Activated CD8-positive, alpha-beta T cell treated with anti-CD3 and anti-CD28 coated beads for 36 hours (primary cell): ENCODE data around the gene ASB1. TPM values are rescaled to one million over a fixed set of nuclear protein-coding genes. Genes with fewer than 3 reads are reported as not detected.
A peak's percentile ranks its signal among the peaks of the same experiment; 100 is the strongest.

Source experiments
- ATAC-seq: fragments of 200-7000 bp; cut with Tn5 transposase; one replicate; pipeline ENCODE4 v1.10.0; 2021; ENCODE audit warnings: mild to moderate bottlenecking, moderate library complexity
- CTCF ChIA-PET: fragments of 350-600 bp; sonication (Branson Sonifier 250); formaldehyde crosslinking; loops from one replicate; lab custom pipeline; 2021; ENCODE audit warnings: antibody characterized with exemption; lab: Charles Lee
- POLR2A ChIA-PET: fragments of 350-600 bp; sonication (Branson Sonifier 250); formaldehyde crosslinking; loops from one replicate; lab custom pipeline; 2021; ENCODE audit warnings: antibody characterized with exemption; lab: Charles Lee
- DNase-seq: peaks from one replicate; pipeline ENCODE4 v3.0.0-alpha.2; 2020
- H3K27ac Mint-ChIP-seq: one replicate; pipeline ENCODE4 v1.8.0; 2021; ENCODE audit warnings: mild to moderate bottlenecking, mixed read lengths
- H3K27me3 Mint-ChIP-seq: one replicate; pipeline ENCODE4 v1.8.0; 2021; ENCODE audit warnings: mixed read lengths
- H3K36me3 Mint-ChIP-seq: one replicate; pipeline ENCODE4 v1.8.0; 2021; ENCODE audit warnings: low read depth, mixed read lengths
- H3K4me1 Mint-ChIP-seq: one replicate; pipeline ENCODE4 v1.8.0; 2021; ENCODE audit warnings: low read depth, mixed read lengths
- H3K4me3 Mint-ChIP-seq: one replicate; pipeline ENCODE4 v1.8.0; 2021; ENCODE audit warnings: mild to moderate bottlenecking, moderate library complexity, mixed read lengths
- H3K9me3 Mint-ChIP-seq: one replicate; pipeline ENCODE4 v1.8.0; 2021; ENCODE audit warnings: mixed read lengths
- intact Hi-C: fragments of 100-400 bp; cut with micrococcal nuclease; formaldehyde crosslinking; loops from one replicate; pipeline ENCODE4 v1.10.0; 2022
- total RNA-seq, 2 experiments: library from RNA; stranded (reverse); gene quantifications; one replicate each; pipeline ENCODE4 v1.2.3, GENCODE V29; 2021
- TF ChIP-seq, protein P1 (sequence below): fragments of 200-600 bp; IDR thresholded peaks from one replicate; pipeline ENCODE4 v1.8.0; 2022; ENCODE audit warnings: antibody characterized with exemption, mild to moderate bottlenecking

The ASB1 gene
- total RNA-seq, 2 experiments from 2014 or later, result 39.8 to 48.1 TPM

- peak; percentile 2 for ATAC-seq
- intact Hi-C loops, result loop anchor here (10.0 kb wide), 1 partner anchor 53 kb away; no protein-coding TSS in a partner anchor
- Mint-ChIP-seq H3K36me3 (peaks cover 33% of the 10 kb centered on the region), H3K4me3 (peak overlapping the region; percentile 88), H3K27ac (peak overlapping the region; percentile 92), H3K4me1 (peaks cover 45% of the 10 kb centered on the region), H3K27me3 (no peaks in the 10 kb centered on the region), H3K9me3 (peaks cover 5% of the 10 kb centered on the region)
- TF ChIP-seq, protein P1, sequence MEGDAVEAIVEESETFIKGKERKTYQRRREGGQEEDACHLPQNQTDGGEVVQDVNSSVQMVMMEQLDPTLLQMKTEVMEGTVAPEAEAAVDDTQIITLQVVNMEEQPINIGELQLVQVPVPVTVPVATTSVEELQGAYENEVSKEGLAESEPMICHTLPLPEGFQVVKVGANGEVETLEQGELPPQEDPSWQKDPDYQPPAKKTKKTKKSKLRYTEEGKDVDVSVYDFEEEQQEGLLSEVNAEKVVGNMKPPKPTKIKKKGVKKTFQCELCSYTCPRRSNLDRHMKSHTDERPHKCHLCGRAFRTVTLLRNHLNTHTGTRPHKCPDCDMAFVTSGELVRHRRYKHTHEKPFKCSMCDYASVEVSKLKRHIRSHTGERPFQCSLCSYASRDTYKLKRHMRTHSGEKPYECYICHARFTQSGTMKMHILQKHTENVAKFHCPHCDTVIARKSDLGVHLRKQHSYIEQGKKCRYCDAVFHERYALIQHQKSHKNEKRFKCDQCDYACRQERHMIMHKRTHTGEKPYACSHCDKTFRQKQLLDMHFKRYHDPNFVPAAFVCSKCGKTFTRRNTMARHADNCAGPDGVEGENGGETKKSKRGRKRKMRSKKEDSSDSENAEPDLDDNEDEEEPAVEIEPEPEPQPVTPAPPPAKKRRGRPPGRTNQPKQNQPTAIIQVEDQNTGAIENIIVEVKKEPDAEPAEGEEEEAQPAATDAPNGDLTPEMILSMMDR, result no peak
- no peak for DNase-seq
- ChIA-PET POLR2A (interaction anchor here (0.8 to 2.6 kb wide), 3 partner anchors 11 to 139 kb away, joined by 3 to 19 read pairs (median 3); partner anchors contain the start of gene PER2), CTCF (interaction anchor here (0.6 to 2.3 kb wide), 5 partner anchors 9 to 165 kb away, joined by 3 to 7 read pairs (median 3); no protein-coding TSS in a partner anchor)
Observed at GRCh38 chr2:238427435-238428162, 872 bp downstream of the ASB1 start.

GRCh38 chr2:238428866-238429265 lies 2.1 kb downstream of the ASB1 start:
- Mint-ChIP-seq H3K4me3 (peak overlapping the region; percentile 88), H3K27me3 (no peaks in the 10 kb centered on the region), H3K27ac (peak overlapping the region; percentile 59)

GRCh38 chr2:238430781-238431180 lies 4.1 kb downstream of the ASB1 start:
- Mint-ChIP-seq H3K4me1 (peaks cover 52% of the 10 kb centered on the region), H3K36me3 (peaks cover 46% of the 10 kb centered on the region), H3K9me3 (peaks cover 5% of the 10 kb centered on the region), H3K27ac (peak overlapping the region; percentile 10), H3K27me3 (no peaks in the 10 kb centered on the region), H3K4me3 (no peak overlapping the region)
- intact Hi-C loops, result no loop called here
- DNase-seq (no peak), ATAC-seq (no peak)
- TF ChIP-seq, protein P1, result no peak
- CTCF ChIA-PET, result interaction anchor here (1.4 to 2.2 kb wide), 2 partner anchors 9 to 60 kb away, joined by 3 to 14 read pairs; no protein-coding TSS in a partner anchor
- POLR2A ChIA-PET, result interaction anchor here (0.5 to 1.8 kb wide), 3 partner anchors 9 to 401 kb away, joined by 3 to 6 read pairs (median 3); no protein-coding TSS in a partner anchor

More at GRCh38 chr2:238428866-238429265, 2.1 kb downstream of the ASB1 start:
- CTCF ChIA-PET, result interaction anchor here (1.3 to 2.3 kb wide), 2 partner anchors 8 to 19 kb away, joined by 3 to 7 read pairs; no protein-coding TSS in a partner anchor
- POLR2A ChIA-PET, result interaction anchor here (0.7 to 2.6 kb wide), 3 partner anchors 10 to 19 kb away, joined by 3 to 19 read pairs (median 4); no protein-coding TSS in a partner anchor
- TF ChIP-seq, protein P1, result no peak
- intact Hi-C loops, result loop anchor here (10.0 kb wide), 1 partner anchor 54 kb away; no protein-coding TSS in a partner anchor
- Mint-ChIP-seq H3K4me1 (peaks cover 47% of the 10 kb centered on the region), H3K9me3 (peaks cover 5% of the 10 kb centered on the region), H3K36me3 (peaks cover 39% of the 10 kb centered on the region)
- no peak for DNase-seq
- no peak for ATAC-seq

DNA sequence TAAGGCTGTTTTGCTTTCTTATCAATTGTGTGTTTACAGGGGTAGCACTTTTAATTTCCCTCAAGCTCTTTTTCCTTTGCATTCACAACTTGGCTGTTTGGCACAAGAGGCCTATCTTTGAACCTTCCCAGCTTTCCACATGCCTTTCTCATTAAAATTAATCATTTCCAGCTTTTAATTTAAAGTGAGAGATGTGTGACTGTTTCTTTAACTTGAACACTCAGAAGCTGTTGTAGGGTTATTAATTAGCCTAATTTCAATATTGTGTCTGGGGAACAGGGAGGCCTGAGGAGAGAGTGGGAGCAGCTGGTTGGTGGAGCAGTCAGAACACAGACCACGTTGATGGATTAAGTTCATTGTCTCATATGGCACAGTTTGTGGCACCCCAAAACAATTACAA lies 4.7 kb downstream of the ASB1 start:
- H3K9me3 Mint-ChIP-seq, result peaks cover 5% of the 10 kb centered on the region
- H3K4me3 Mint-ChIP-seq, result no peak overlapping the region
- ChIA-PET CTCF (interaction anchor here (0.6 to 2.2 kb wide), 3 partner anchors 9 to 60 kb away, joined by 3 to 14 read pairs (median 3); no protein-coding TSS in a partner anchor), POLR2A (interaction anchor here (0.5 to 1.8 kb wide), 3 partner anchors 8 to 401 kb away, joined by 3 to 6 read pairs (median 3); no protein-coding TSS in a partner anchor)
- H3K27ac Mint-ChIP-seq, result peak overlapping the region; percentile 70
- H3K27me3 Mint-ChIP-seq, result no peaks in the 10 kb centered on the region
- TF ChIP-seq, protein P1, result no peak
- H3K36me3 Mint-ChIP-seq, result peaks cover 50% of the 10 kb centered on the region
- peaks cover 53% of the 10 kb centered on the region for H3K4me1 Mint-ChIP-seq
- DNase-seq (no peak), ATAC-seq (no peak)
- intact Hi-C loops, result no loop called here
